ENCODE data around the gene SPATA2L.

Gene SPATA2L, protein sequence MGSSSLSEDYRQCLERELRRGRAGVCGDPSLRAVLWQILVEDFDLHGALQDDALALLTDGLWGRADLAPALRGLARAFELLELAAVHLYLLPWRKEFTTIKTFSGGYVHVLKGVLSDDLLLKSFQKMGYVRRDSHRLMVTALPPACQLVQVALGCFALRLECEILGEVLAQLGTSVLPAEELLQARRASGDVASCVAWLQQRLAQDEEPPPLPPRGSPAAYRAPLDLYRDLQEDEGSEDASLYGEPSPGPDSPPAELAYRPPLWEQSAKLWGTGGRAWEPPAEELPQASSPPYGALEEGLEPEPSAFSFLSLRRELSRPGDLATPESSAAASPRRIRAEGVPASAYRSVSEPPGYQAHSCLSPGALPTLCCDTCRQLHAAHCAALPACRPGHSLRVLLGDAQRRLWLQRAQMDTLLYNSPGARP

DNA sequence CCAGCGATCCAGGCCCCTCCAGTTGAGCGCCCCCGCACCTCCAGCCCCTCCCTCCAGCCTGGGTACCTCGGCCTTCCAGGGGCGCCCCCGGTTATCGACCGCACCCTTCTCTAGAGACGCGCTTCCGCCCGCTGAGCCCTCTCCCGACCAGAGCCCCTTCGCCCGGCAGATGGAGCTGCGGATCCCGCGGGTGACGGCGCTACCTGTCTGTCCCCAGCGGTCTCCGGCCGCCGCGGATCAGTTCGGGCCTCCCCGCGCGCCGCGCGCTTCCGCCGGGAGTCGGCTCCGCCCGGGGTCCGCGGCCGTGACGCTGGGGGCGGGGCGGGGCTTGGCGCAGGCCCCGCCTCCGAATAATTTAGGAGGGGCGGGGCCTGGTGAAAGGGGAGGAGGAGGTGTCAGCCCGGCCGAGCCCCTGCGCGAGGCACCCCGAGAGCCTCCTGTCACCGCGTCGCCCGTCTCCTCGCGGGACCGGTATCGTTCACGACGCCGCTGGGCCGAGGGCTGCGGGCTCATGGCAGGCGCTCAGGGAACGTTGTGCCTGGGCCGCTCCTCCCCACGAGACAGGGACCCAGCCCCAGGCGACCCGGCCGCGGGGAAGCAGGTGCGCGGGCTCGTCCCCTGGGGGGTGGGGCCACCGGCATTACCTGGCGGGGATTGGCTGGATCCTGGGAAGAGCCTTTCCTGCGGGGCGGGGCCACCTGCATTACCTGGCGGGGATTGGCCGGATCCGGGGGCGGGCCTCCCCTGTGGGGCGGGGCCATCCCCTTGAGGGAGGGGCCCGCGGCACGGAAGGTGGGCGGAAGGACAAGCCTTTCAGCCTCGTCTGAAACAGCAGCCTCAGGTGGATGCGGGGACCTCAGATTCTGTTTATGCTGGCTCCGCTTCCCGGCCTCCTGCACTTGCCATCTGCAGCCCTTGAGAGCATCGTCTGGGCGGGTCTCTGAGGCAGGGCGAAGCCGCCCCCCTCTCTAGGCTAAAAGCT is at the start of gene SPATA2L:
Gene SPATA2L (minus strand): TSS at position 281 of the 982 bp plus-strand sequence. CDS start 473 bp downstream, outside the sequence.
- peak; percentile 74 for DNase-seq

DNA sequence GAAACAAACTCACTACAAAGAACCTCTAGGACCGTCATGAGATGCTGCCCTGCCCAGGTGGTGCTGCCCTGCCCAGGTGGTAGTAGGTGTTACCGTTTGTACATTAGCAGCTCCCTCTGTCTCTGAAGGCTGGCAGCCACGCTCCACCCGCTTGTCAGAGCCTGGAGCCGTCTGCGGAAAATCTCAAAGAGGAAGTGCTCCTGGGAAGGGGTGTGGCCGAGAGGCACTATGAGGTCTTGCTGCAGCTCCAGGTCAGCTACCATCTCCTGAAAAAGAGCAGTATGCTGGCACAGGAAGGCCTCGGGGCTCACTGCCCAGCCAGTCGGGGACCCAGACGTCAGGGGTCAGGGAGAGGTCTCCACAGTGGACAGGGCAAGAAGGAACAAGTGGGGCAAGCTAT is 48.1 kb upstream of the SPATA2L start:
- no peak for DNase-seq

DNA sequence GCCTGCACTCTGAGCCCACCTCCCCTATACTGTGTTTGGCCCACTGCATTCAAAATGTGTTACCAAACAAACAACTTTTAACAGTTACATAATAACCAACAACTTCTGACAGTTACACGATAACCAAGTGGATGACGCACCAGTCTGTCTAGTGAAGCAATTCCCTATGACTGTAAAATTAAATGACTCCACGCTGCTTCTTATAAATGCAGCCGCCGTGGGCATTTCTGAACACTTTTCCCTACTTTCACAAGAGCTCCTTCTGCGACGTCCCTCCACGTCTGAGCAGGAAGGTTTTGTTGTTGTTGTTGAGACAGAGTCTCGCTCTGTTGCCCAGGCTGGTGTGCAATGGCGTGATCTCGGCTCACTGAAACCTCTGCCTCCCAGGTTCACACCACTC is 47.4 kb upstream of the SPATA2L start:
- DNase-seq = no peak

DNA sequence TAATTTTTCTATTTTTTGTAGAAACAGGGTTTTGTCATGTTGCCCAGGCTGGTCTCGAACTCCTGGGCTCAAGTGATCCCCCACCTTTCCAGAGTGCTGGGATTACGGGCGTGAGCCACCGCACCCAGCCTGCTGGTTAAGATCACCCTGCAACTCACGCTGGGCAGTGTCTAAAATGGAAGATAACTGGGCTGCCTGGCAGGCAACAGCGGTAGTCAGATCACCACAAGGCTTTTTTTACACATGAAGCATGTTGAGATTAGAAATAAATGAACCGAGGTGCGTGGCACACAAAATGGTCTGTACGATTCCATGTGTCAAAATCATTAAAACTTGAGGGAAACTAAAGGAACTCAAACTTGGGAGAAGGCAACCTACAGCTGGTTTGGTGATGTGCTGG is 46.6 kb upstream of the SPATA2L start:
- DNase-seq = no peak

DNA sequence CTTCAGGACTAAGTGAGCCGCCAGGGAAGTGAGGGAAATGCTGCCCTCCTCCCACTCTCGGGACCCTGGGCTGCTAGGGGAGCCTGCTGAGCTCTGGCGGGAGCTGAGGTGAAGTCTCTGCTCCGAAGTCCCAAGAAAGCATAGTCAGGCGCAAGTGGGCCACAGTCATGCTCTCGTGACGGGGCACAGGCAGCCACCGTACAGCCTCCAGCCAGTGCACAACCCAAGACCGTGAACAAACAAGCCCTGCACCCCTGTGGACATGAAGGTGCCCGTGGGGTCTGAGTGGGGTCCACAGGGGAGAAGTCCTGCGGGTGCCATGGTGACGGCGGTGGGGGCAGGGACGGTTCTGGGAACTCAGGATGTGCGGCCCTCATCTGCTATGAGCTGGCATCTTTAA is 44.5 kb upstream of the SPATA2L start:
- DNase-seq = no peak

DNA sequence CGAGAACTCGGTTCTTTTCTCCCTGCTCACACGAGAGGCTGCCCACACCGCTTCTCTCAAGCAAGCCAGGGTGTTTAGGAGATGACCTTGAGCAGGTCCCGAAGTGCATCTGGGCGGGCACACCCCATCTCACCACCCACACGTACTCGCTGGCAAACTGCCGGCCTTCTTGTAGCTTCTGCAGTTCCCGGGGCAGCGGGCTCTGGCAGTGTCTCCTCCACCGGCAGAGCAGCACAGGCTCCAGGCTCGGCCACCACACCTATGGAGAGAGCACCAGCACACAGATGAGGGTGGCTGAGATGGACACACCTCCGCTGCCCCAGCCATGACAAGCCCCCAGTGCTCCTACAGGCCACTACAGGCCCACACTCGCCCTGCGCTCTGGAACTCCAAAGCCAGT is 43.3 kb upstream of the SPATA2L start:
- no peak for DNase-seq

DNA sequence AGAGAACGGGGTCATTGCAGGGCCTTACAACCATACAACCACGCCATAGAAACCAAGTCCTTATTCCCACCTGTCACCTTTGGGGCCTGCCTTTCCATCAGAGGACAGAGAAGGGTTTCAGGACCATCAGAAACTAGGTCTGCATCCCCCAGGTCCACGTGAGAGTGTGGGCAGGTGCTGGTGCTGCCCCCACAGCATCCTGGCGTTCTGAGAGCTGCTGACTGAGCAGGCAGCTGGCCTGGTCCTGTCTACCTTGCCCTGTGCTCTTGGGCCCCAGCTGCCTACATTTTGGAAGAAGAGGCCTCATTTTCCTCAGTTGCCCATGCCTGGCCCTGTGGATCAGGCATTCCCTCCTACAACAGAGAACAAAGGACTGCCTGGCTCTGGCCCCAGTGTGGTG is 41.4 kb upstream of the SPATA2L start:
- no peak for DNase-seq

DNA sequence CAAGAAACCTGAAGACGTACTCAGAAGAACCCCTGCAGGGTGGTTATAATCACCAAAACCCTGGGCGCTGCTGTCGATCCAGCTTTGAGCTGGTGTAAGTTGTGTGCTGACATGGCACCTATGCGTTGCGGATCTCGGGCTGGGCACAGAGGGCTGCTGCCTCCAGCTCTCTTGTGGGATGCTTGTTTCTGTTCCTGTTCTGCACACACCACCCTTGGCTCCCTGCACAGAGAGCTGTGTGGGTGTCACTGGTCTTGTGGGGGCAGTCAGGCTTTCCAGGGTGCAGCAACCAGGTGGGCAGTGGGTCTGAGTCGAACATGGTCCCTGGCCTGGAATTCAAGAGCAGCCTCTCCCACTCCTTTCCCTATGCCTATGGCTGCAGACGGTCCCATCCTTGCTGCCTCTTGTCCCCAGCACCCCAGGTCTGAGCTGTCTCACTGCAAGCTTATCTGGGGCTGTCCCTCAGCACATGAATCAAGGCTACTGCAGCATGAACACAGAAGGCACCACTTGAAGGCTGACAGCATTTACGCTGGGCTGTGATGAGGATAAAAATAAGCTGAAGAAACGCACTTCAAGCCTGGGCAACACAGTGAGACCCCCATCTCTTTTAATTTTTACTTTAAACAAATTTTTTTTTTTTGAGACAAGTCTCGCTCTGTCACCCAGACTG is 40.0 kb upstream of the SPATA2L start:
- DNase-seq = no peak

DNA sequence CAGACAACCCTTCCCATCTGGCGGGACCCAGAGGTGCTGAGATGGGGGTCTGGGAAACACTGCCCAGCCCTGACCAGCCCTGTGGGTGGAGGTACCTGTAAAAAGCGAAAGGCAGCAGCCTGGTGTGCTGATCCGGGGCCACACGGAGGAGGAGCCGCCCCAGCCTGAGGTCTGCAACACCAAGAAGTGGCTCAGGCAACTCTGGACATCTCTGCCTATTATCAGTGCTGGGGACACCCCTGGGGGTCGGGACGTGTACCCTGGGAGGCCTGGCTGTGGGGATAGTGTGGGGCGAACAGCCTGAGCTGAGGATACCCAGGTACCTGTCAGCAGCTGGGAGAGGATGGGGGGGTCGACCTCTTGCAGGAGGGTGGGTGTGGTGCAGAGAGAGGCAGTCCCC is 37.9 kb upstream of the SPATA2L start:
- no peak for DNase-seq

DNA sequence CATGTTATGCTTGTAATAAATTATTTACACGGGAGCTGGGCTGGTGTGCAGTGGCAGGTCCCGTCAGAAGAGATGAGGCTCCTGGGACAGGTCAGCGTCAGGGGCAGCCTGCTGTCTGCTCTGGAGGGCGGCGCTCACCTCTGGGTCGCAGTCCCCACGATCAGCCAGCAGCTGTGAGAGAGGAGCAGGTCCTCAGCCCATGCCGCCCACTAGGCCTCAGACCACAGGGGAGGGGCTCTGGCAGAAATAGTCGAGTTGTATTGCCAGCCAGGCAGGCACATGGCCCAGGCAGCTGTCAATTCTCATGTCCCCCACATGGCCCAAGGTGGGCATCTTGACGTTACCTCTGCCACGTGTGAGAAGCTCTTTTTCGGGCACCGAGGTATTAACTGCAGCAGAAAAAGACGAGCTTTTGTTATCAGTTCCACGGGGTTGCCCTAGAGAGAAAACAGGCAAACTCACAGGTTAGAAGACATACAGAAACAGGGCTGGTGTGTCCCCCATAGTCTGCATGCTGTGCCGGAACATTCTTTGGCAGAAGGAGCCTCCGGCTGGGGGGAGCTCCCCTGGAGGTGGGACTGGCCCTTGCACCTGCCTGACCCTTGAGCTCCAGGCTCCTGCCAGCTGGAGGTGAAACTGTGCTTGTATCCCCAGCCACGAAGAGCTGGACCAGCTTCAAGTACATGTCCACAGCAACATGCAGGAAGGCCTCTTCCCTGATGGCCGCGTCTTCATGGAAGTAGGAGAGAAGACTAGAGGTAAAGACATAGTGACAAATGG is 37.2 kb upstream of the SPATA2L start:
- DNase-seq = no peak

DNA sequence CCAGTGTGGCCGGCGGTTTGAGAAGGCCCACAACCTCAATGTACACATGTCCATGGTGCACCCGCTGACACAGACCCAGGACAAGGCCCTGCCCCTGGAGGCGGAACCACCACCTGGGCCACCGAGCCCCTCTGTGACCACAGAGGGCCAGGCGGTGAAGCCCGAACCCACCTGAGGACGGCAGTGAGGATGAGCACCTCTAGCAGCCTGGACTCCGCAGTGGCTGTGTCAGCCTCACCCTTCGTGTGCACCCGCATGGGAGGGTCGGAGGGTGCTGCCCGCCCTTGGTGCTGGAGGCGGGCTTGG is 36.5 kb upstream of the SPATA2L start:
- DNase-seq = no peak

DNA sequence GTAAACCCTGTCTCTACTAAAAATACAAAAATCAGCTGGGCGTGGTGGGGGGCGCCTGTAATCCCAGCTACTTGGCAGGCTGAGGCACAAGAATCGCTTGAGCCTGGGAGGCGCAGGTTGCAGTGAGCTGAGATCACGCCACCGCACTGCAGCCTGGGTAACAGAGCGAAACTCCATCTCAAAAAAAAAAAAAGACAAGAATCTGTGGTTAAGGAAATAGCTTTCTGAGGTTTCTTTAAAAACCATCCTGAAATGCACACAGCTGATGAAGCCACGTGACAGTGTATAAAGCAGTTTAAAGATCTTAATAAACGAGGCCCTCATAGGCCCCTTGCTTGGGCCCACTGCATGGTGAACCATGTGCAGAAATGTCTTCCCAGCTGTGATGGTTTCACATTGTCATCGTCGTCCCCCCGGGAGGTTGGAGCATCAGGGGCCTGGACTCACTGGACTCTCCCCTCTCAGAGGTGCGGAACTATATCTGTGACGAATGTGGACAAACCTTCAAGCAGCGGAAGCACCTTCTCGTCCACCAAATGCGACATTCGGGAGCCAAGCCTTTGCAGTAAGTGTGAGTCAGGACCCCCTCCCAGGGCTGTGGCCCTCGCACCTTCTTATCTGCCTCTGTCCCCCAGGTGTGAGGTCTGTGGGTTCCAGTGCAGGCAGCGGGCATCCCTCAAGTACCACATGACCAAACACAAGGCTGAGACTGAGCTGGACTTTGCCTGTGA is 36.0 kb upstream of the SPATA2L start:
- no peak for DNase-seq

DNA sequence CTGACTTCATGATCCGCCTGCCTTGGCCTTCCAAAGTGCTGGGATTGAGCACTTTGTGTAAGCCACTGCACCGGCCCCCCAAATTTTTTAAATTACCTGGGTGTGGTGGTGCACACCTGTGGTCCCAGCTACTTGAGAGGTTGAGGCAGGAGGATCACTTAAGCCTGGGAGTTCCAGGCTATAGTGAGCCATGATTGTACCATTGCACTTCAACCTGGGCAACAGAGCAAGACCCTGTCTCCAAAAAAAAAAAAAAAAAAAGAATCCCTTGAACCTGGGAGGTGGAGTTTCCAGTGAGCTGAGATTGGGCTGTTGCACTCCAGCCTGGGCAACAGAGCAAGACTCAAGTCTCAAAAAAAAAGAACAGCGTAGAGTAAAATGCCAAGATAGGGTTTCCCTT is 35.0 kb upstream of the SPATA2L start:
- no peak for DNase-seq

DNA sequence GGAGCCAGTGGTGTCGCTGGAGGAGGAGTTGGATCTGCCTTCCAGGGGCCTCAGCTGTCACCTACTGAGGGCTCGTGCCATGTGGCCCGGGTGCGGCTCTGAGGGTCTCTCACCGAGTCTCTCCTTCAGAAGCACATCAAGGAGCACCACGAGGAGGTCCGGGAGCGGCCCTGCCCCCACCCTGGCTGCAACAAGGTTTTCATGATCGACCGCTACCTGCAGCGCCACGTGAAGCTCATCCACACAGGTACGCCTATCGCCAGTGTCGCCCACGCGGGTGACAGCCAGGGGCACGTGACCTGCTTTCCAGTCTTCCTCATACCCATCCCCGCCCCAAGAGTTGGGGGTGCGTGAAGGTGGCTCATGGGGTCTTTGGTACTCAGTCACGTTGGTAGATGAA is 32.3 kb upstream of the SPATA2L start:
- no peak for DNase-seq

DNA sequence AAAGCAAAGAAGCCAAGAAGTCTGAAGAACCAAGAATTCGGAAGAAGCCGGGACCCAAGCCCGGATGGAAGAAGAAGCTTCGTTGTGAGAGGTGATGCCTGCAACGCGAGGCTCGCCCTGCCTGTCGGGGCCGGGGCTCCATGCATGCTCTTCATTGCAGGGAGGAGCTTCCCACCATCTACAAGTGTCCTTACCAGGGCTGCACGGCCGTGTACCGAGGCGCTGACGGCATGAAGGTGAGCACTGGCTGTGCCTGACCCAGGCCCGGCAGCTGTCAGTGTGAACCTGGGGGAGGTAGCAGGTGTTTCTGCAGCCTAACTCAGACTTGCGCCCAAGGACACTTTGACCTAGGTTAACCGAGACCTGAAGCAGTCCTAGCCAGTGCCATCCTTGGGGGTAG is 31.8 kb upstream of the SPATA2L start:
- no peak for DNase-seq

DNA sequence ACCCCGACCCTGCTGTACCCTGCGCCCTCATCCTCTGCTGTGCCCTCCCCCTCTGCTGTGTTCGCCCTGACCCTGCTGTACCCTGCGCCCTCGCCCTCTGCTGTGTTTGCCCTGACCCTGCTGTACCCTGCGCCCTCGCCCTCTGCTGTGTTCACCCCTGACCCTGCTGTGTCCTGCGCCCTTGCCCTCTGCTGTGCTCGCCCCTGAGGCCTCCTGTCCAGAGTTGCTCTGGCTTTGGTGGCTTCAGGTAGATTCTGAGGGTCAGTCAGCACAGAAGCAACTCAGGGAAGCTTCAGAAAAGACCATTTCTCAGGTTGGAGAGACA is 31.4 kb upstream of the SPATA2L start:
- DNase-seq = no peak

DNA sequence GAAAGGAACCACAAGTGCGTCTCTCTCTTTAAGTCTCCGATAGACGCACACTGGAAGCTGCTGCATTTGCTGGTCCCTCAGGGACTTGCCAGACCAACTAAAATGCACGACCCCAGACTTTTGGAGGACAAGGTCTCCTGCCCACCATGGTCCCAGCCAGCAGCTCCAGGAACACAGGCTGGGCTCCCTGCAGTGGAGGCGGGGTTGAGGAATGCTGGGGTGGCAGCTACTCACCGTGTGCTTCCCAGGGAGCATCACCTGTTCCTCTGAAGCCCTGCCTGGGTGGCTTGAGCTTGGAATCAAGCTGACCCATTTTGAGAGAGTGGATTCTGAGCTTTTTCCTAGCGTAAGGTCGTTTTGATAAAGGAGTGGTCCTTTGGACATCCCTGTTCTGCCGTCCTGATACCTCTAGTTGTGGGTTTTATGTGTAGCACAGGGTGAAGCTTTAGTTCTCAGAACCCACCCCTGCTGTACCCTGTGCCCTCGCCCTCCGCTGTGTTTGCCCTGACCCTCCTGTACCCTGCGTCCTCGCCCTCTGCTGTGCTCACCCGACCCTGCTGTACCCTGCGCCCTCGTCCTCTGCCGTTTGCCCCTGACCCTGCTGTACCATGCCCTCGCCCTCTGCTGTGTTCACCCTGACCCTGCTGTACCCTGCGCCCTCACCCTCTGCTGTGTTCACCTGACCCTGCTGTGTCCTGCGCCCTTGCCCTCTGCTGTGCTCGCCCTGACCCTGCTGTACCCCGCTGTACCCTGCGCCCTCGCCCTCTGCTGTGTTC is 30.8 kb upstream of the SPATA2L start:
- DNase-seq = no peak

DNA sequence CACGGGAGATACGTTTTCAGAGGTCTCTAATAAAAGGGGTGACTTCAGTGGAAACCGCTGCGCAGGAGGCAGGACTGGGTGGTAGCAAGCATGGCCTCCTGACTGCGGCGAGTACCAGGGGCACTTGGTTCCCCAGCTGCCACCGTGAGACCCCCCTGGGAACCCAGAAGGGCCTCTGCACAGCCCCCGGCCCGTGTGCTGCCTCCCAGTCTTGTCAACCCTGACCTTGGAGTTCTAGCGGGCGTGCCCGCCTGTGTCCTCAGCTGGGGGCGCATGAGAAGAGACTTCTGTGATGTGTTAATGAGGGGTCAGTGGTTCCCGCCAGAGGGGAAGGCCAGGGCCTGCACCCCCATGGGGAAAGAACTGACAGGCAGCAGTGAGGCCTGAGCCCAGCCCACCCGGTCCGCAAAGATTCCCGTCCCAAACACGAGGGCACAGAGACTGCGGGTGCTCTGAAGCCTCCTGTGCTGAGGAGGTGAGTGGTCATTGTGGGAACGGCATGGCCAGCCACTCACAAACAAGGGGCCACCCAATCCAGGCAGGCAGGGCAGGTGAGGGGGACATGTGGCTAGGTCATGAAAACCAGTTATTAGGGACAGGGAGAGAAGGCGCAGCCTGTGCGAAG is 29.2 kb upstream of the SPATA2L start:
- DNase-seq = no peak

DNA sequence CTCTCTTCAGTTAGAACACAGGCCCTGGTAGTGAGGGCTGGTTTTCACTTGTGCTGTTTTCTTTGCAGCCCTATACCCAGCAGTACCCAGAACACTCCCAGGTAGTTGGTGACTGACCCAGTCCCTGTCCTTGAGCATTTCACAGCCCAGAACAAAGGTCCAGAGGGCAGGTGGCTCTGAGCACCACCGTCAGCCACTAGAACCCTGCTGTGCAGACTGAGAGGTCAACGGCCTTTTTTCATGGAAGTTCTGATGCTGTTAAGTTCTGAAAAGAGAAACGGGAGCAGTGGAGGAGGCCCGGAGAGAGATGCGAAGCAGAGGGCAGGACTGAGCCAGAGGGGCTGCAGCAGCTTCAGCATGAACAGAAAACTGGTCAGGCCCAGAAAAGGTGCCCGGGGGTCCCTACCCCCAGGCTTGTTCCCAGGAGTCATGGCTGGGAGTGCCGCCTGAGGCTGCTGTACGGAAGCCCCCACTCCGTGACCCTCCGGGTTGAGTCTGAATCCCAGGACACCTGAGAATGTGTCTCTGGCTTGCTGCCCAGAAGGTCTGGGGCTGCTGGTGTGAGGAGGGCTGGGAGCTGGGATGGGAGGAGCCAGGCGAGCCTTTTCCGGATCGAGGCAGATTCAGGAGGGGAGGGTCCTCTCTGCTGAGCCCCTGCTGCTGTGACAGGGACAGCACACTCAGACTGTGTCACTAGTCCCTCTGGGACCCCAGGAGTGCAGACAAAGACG is 28.5 kb upstream of the SPATA2L start:
- DNase-seq = no peak

DNA sequence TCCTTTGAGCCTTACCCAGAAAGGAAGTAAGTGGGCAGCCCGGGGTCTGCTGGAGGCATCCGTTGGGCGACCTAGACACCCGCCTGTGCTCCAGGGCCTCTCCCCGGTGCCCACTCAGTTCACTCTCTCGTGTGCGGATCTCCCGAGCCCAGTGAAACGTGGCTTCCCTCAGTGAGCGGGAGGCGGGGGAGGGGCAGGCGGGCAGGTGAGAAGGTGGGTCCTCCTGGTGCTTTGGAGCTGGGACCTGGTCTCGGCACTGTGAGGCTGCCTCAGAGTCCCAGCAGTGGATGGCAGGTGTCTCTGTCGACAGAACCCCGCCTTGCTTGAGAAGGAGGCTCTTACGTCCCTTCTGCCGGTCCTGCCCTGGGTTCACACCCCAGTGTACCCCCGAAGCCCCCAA is 27.8 kb upstream of the SPATA2L start:
- DNase-seq = no peak

Measured in NCI-H524 treated with DMSO at 0.1 percent for 48 hours (cell line).